OCI-LY1 (cell line): ENCODE measurements around the gene MAP3K21.

Source experiments
- H2AFZ ChIP-seq: fragments of 200-600 bp; sonication (generic), shearing (Covaris generic); 2 replicates; pipeline ENCODE4 v1.6.0; 2014; ENCODE audit warnings: antibody characterized with exemption, mild to moderate bottlenecking, low read length
- H3F3A ChIP-seq: fragments of 200-600 bp; sonication (generic), shearing (Covaris generic); 2 replicates; pipeline ENCODE4 v1.6.0; 2014; ENCODE audit warnings: mild to moderate bottlenecking, antibody characterized with exemption, low read length, moderate library complexity; ENCODE audit not compliant: insufficient read depth
- H3K27ac ChIP-seq: fragments of 200-600 bp; sonication (generic); 2 replicates; pipeline ENCODE4 v1.5.1; 2014; ENCODE audit warnings: low read length, mixed run types, mild to moderate bottlenecking, low read depth; ENCODE audit not compliant: poor library complexity, severe bottlenecking
- H3K27me3 ChIP-seq: fragments of 200-600 bp; sonication (generic); 2 replicates; pipeline ENCODE4 v1.6.0; 2014; ENCODE audit warnings: antibody characterized with exemption, mild to moderate bottlenecking, low read length, moderate library complexity; ENCODE audit not compliant: insufficient read depth
- H3K36me3 ChIP-seq: fragments of 200-600 bp; sonication (generic); 2 replicates; pipeline ENCODE4 v1.6.1; 2014; ENCODE audit warnings: mild to moderate bottlenecking, antibody characterized with exemption, low read length, moderate library complexity, mixed read lengths; ENCODE audit not compliant: insufficient read depth
- H3K4me1 ChIP-seq: fragments of 200-600 bp; sonication (generic); 2 replicates; pipeline ENCODE4 v1.5.1; 2014; ENCODE audit warnings: mild to moderate bottlenecking, low read length, moderate library complexity; ENCODE audit not compliant: insufficient read depth, severe bottlenecking
- H3K4me2 ChIP-seq: fragments of 200-600 bp; sonication (generic), shearing (Covaris generic); 2 replicates; pipeline ENCODE4 v1.6.1; 2014; ENCODE audit warnings: low read length
- H3K4me3 ChIP-seq: fragments of 200-600 bp; sonication (generic); 2 replicates; pipeline ENCODE4 v1.5.1; 2014; ENCODE audit warnings: low read length, low read depth, mild to moderate bottlenecking, mixed read lengths; ENCODE audit not compliant: poor library complexity, severe bottlenecking
- H3K79me2 ChIP-seq: fragments of 200-600 bp; shearing (Covaris generic); 2 replicates; pipeline ENCODE4 v1.6.1; 2016; ENCODE audit warnings: mixed run types, low read length, mixed read lengths; ENCODE audit not compliant: insufficient read depth
- H3K9ac ChIP-seq: fragments of 200-600 bp; sonication (generic), shearing (Covaris generic); 2 replicates; pipeline ENCODE4 v1.6.1; 2014; ENCODE audit warnings: mild to moderate bottlenecking, low read length, mixed read lengths
- H3K9me2 ChIP-seq: fragments of 200-600 bp; sonication (generic), shearing (Covaris generic); 2 replicates; pipeline ENCODE4 v1.6.1; 2014; ENCODE audit warnings: low read depth, mild to moderate bottlenecking, low read length, mixed read lengths
- H3K9me3 ChIP-seq: fragments of 200-600 bp; shearing (Covaris generic); 2 replicates; pipeline ENCODE4 v1.6.1; 2014; ENCODE audit warnings: low read length, mixed read lengths
- H4K20me1 ChIP-seq: fragments of 200-600 bp; sonication (generic), shearing (Covaris generic); 2 replicates; pipeline ENCODE4 v1.6.0; 2016; ENCODE audit warnings: mild to moderate bottlenecking, low read length; ENCODE audit not compliant: insufficient read depth
- EZH2 ChIP-seq: fragments of 200-600 bp; sonication (generic), shearing (Covaris generic); IDR thresholded peaks from 2 replicates; pipeline ENCODE4 v1.8.0; 2017; ENCODE audit warnings: borderline replicate concordance, mixed run types, mild to moderate bottlenecking, antibody characterized with exemption, low read length, moderate library complexity, mixed read lengths
- TF ChIP-seq, protein P1 (sequence below): fragments of 200-600 bp; sonication (generic), shearing (Covaris generic); IDR thresholded peaks from 2 replicates; pipeline ENCODE4 v1.5.1; 2017; ENCODE audit warnings: mild to moderate bottlenecking, antibody characterized with exemption, low read length, moderate library complexity, mixed read lengths

The MAP3K21 gene

DNA sequence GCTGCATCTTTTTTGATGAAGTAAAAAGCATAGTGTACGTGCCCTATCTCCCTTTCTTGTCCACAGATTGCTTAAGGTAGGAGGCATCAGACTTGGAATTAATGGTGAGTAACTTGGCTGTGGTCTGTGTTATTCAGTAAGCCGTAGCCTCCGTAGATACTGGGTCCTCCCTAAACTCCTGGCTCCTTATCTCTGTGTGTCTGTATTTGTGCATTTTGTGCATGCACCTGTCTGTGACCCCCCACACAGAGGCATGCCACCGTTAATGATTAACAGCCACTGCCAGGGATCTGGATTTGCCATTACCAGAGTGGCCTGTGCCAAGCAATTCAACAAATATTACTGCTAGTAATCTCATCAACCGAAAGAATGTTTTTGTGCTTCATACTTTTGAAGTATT is 31.9 kb downstream of the MAP3K21 start:
- Histone ChIP-seq H3K4me2 (no peak overlapping the region), H3K4me1 (no peaks in the 10 kb centered on the region)

DNA sequence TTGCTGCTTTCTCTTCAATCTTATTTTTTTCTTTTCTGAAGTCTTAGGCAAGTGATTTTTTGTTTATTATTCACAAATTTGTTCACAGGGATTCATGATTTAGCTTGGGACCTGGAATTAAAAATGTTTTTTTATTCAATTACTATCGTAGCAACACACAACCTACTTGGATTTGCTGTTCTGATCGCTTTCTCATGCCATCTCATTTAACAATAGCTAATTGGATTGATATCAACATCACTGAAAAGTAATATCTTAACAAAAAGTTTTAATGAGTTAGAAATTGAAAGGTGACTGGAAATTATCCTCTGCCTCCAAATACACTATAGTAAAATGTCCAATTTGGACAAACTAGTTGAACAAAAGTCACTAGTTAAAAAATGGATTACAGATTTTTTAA is 32.4 kb downstream of the MAP3K21 start:
- Histone ChIP-seq H3K9me3 (no peaks in the 10 kb centered on the region), H2AFZ (no peak overlapping the region), H4K20me1 (no peaks in the 10 kb centered on the region), H3K9me2 (no peaks in the 10 kb centered on the region), H3K4me3 (no peak overlapping the region), H3K36me3 (no peaks in the 10 kb centered on the region), H3K27ac (no peak overlapping the region), H3K4me2 (no peak overlapping the region), H3K4me1 (no peaks in the 10 kb centered on the region), H3K27me3 (no peaks in the 10 kb centered on the region), H3F3A (no peaks in the 10 kb centered on the region), H3K79me2 (no peaks in the 10 kb centered on the region), H3K9ac (no peak overlapping the region)
- TF ChIP-seq EZH2, result no peak
- TF ChIP-seq, protein P1, sequence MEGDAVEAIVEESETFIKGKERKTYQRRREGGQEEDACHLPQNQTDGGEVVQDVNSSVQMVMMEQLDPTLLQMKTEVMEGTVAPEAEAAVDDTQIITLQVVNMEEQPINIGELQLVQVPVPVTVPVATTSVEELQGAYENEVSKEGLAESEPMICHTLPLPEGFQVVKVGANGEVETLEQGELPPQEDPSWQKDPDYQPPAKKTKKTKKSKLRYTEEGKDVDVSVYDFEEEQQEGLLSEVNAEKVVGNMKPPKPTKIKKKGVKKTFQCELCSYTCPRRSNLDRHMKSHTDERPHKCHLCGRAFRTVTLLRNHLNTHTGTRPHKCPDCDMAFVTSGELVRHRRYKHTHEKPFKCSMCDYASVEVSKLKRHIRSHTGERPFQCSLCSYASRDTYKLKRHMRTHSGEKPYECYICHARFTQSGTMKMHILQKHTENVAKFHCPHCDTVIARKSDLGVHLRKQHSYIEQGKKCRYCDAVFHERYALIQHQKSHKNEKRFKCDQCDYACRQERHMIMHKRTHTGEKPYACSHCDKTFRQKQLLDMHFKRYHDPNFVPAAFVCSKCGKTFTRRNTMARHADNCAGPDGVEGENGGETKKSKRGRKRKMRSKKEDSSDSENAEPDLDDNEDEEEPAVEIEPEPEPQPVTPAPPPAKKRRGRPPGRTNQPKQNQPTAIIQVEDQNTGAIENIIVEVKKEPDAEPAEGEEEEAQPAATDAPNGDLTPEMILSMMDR, result no peak

More for the DNA sequence above, 31.9 kb downstream of the MAP3K21 start:
- no peaks in the 10 kb centered on the region for H3K9me2 ChIP-seq
- H3K27ac ChIP-seq, result no peak overlapping the region
- H3K36me3 ChIP-seq, result no peaks in the 10 kb centered on the region
- no peaks in the 10 kb centered on the region for H3F3A ChIP-seq
- no peak for TF ChIP-seq EZH2
- TF ChIP-seq, protein P1, result no peak
- H4K20me1 ChIP-seq, result no peaks in the 10 kb centered on the region
- H3K79me2 ChIP-seq, result no peaks in the 10 kb centered on the region
- no peaks in the 10 kb centered on the region for H3K9me3 ChIP-seq
- H3K9ac ChIP-seq, result no peak overlapping the region
- H3K27me3 ChIP-seq, result no peaks in the 10 kb centered on the region
- H3K4me3 ChIP-seq, result no peak overlapping the region
- no peak overlapping the region for H2AFZ ChIP-seq

DNA sequence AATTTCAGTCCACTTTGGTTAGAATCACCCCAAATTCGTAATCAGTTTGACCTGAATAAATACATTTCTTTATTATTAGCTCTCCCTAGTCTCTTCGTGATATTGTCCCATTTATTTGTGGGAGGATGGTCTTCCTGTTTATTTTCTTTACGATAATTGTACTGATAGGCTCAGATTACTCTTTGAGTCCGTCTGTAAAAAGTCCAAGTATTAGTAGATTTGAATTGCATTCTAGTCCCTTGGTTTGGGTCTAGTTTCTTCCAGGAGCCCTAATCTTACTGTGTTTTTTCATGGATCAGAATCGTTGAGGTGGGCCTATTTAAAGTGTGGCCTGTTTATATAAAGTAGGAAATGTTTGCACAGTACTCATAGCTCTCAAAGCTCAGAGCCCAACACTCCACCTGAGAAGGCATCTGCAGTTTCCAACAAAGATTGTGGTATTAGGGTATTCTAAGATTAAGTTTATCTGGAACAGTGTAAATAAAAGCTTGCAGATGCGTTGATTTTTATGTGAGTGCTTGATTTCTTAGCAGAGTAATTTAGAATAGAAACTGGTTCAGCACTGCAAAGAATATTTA is 33.1 kb downstream of the MAP3K21 start:
- no peaks in the 10 kb centered on the region for H3K4me1 ChIP-seq
- H3K9ac ChIP-seq, result no peak overlapping the region
- no peak overlapping the region for H3K4me2 ChIP-seq
- H3K36me3 ChIP-seq, result no peaks in the 10 kb centered on the region
- H3K27ac ChIP-seq, result no peak overlapping the region
- no peaks in the 10 kb centered on the region for H3K9me2 ChIP-seq
- no peaks in the 10 kb centered on the region for H4K20me1 ChIP-seq
- TF ChIP-seq, protein P1, result no peak
- TF ChIP-seq EZH2, result no peak
- H3F3A ChIP-seq, result no peaks in the 10 kb centered on the region
- H2AFZ ChIP-seq, result no peak overlapping the region
- no peaks in the 10 kb centered on the region for H3K9me3 ChIP-seq
- no peak overlapping the region for H3K4me3 ChIP-seq
- H3K27me3 ChIP-seq, result no peaks in the 10 kb centered on the region
- no peaks in the 10 kb centered on the region for H3K79me2 ChIP-seq
